NOMO-1 (cell line): ENCODE data around the gene PID1.
"Not testable (repeated sequence)": the region's sequence is repeated elsewhere in the genome, so short reads cannot be mapped to it uniquely, and the experiment has no call there.

Experiments
- DNase-seq, 2 experiments: peaks; one replicate each; lab custom pipeline; 2025; ENCODE audit not compliant: unreplicated experiment in 2 of 2; lab: John Stamatoyannopoulos, UW

The PID1 gene

GRCh38 chr2:229220254-229220653 lies 50.8 kb downstream of the PID1 start:
- no peak for DNase-seq

GRCh38 chr2:229218329-229218921 lies 52.7 kb downstream of the PID1 start:
- no peak for DNase-seq

GRCh38 chr2:229212241-229212640 lies 58.8 kb downstream of the PID1 start:
- no peak for DNase-seq

- no peak for DNase-seq
These were observed 60.4 kb downstream of the PID1 start for GRCh38 chr2:229210641-229211040.

- no peak for DNase-seq
These were observed 64.5 kb downstream of the PID1 start for GRCh38 chr2:229206548-229206947.

- no peak for DNase-seq
These were observed 65.4 kb downstream of the PID1 start for GRCh38 chr2:229205704-229206103.

GRCh38 chr2:229202646-229203045 lies 68.4 kb downstream of the PID1 start:
- no peak for DNase-seq

GRCh38 chr2:229201521-229201920 lies 69.6 kb downstream of the PID1 start:
- DNase-seq: no peak

- DNase-seq: no peak
These were observed 71.8 kb downstream of the PID1 start for GRCh38 chr2:229199267-229199666.

- DNase-seq: no peak
These were observed 74.6 kb downstream of the PID1 start for GRCh38 chr2:229196448-229196847.

GRCh38 chr2:229195346-229195947 lies 75.6 kb downstream of the PID1 start:
- no peak for DNase-seq

- no peak for DNase-seq
These were observed 77.8 kb downstream of the PID1 start for GRCh38 chr2:229193281-229193680.

- no peak for DNase-seq
These were observed 79.7 kb downstream of the PID1 start for GRCh38 chr2:229191413-229191812.

- not testable (repeated sequence) for DNase-seq
These were observed 84.0 kb downstream of the PID1 start for GRCh38 chr2:229187123-229187522.

GRCh38 chr2:229181641-229182040 lies 89.4 kb downstream of the PID1 start:
- no peak for DNase-seq

- DNase-seq: no peak
These were observed 90.4 kb downstream of the PID1 start for GRCh38 chr2:229180658-229181057.

- no peak for DNase-seq
These were observed 91.5 kb downstream of the PID1 start for GRCh38 chr2:229179628-229180027.

- no peak for DNase-seq
These were observed 92.4 kb downstream of the PID1 start for GRCh38 chr2:229178706-229179105.

GRCh38 chr2:229178117-229178516 lies 93.0 kb downstream of the PID1 start:
- DNase-seq: no peak

GRCh38 chr2:229176136-229176535 lies 95.0 kb downstream of the PID1 start:
- DNase-seq: no peak

- no peak for DNase-seq
These were observed 95.6 kb downstream of the PID1 start for GRCh38 chr2:229175497-229175863.

GRCh38 chr2:229174794-229175496 lies 96.1 kb downstream of the PID1 start:
- no peak for DNase-seq
